OCI-LY7 (cell line): ENCODE measurements around the gene POLA1. TPM values are rescaled to one million over a fixed set of nuclear protein-coding genes. Genes with fewer than 3 reads are reported as not detected.

ENCODE experiments used
- BruUV-seq: library from RNA; stranded (reverse); fragments of 400-500 nt; replicated peaks from 2 replicates; lab custom pipeline; 2021; lab: Mats Ljungman, UMichigan
- CTCF ChIA-PET: fragments of 300-600 bp; sonication (Branson Sonifier 250); formaldehyde crosslinking; loops from one replicate; lab custom pipeline; 2022; ENCODE audit warnings: antibody characterized with exemption; ENCODE audit not compliant: unreplicated experiment; lab: Charles Lee
- POLR2A ChIA-PET: fragments of 300-600 bp; sonication (Branson Sonifier 250); formaldehyde crosslinking; loops from one replicate; lab custom pipeline; 2022; ENCODE audit warnings: antibody characterized with exemption; lab: Charles Lee
- DNase-seq: peaks from one replicate; pipeline ENCODE4 v3.0.0-alpha.2; 2015; ENCODE audit warnings: low spot score
- H2AFZ ChIP-seq: fragments of 200-600 bp; sonication (generic), shearing (Covaris generic); 2 replicates; pipeline ENCODE4 v1.6.1; 2014; ENCODE audit warnings: mild to moderate bottlenecking, antibody characterized with exemption, low read length, moderate library complexity
- H3K27ac ChIP-seq: fragments of 200-600 bp; sonication (generic); 2 replicates; pipeline ENCODE4 v1.5.1; 2014; ENCODE audit warnings: mixed run types, low read depth, mild to moderate bottlenecking, moderate library complexity, low read length, inconsistent platforms; ENCODE audit not compliant: poor library complexity, severe bottlenecking
- H3K36me3 ChIP-seq: fragments of 200-600 bp; sonication (generic); 2 replicates; pipeline ENCODE4 v1.6.1; 2014; ENCODE audit warnings: mild to moderate bottlenecking, antibody characterized with exemption, low read length, moderate library complexity, mixed read lengths; ENCODE audit not compliant: insufficient read depth
- H3K4me1 ChIP-seq: fragments of 200-600 bp; sonication (generic); 2 replicates; pipeline ENCODE4 v1.5.1; 2014; ENCODE audit warnings: mild to moderate bottlenecking, low read length; ENCODE audit not compliant: insufficient read depth, poor library complexity, severe bottlenecking
- H3K4me2 ChIP-seq: fragments of 200-600 bp; sonication (generic); 2 replicates; pipeline ENCODE4 v1.6.1; 2014; ENCODE audit warnings: mild to moderate bottlenecking, low read length
- H3K4me3 ChIP-seq: fragments of 200-600 bp; sonication (generic); 2 replicates; pipeline ENCODE4 v1.5.1; 2014; ENCODE audit warnings: mild to moderate bottlenecking, low read depth, low read length; ENCODE audit not compliant: poor library complexity, severe bottlenecking
- H3K79me2 ChIP-seq: fragments of 200-600 bp; sonication (generic); 2 replicates; pipeline ENCODE4 v1.6.1; 2016; ENCODE audit warnings: low read depth, mild to moderate bottlenecking, low read length, moderate library complexity, mixed read lengths; ENCODE audit not compliant: insufficient read depth
- H3K9me2 ChIP-seq: fragments of 200-600 bp; sonication (generic); 2 replicates; pipeline ENCODE4 v1.6.1; 2016; ENCODE audit warnings: mild to moderate bottlenecking, low read length, mixed read lengths; ENCODE audit not compliant: insufficient read depth
- H3K9me3 ChIP-seq: fragments of 200-600 bp; sonication (generic); 2 replicates; pipeline ENCODE4 v1.6.1; 2014; ENCODE audit warnings: mild to moderate bottlenecking, mixed run types, low read length, mixed read lengths
- H4K20me1 ChIP-seq: fragments of 200-600 bp; sonication (generic); 2 replicates; pipeline ENCODE4 v1.6.1; 2014; ENCODE audit warnings: mild to moderate bottlenecking, antibody characterized with exemption, low read length, moderate library complexity, mixed read lengths; ENCODE audit not compliant: insufficient read depth
- CTCF ChIP-seq: fragments of 200-600 bp; sonication (generic); conservative IDR thresholded peaks from 2 replicates; pipeline ENCODE4 v1.5.1; 2014; ENCODE audit warnings: mild to moderate bottlenecking, antibody characterized with exemption, low read length, moderate library complexity, mixed read lengths
- EZH2phosphoT487 ChIP-seq: fragments of 200-600 bp; sonication (generic); IDR thresholded peaks from 2 replicates; pipeline ENCODE4 v1.6.1; 2018; ENCODE audit warnings: low read depth, borderline replicate concordance, mild to moderate bottlenecking, mixed run types, antibody characterized with exemption, low read length, moderate library complexity, mixed read lengths
- intact Hi-C: fragments of 100-400 bp; cut with micrococcal nuclease; formaldehyde crosslinking; loops from one replicate; pipeline ENCODE4 v1.10.0; 2022; ENCODE audit not compliant: unreplicated experiment
- total RNA-seq, 2 experiments: library from RNA; depleted of rRNA in 1 of 2; stranded (reverse); fragments of >200 nt in 1 of 2; shearing (Covaris generic) in 1 of 2; gene quantifications; 2 replicates each; pipeline ENCODE4 v1.2.3, GENCODE V29; 2014 to 2022

POLA1 gene
- total RNA-seq, 2 experiments from 2014 or later, result 58.0 to 65.1 TPM

- Histone ChIP-seq H3K79me2 (no peaks in the 10 kb centered on the region), H3K27ac (no peak overlapping the region), H4K20me1 (no peaks in the 10 kb centered on the region), H3K9me2 (no peaks in the 10 kb centered on the region), H2AFZ (no peak overlapping the region), H3K36me3 (no peaks in the 10 kb centered on the region), H3K4me2 (no peak overlapping the region), H3K9me3 (no peaks in the 10 kb centered on the region), H3K4me3 (no peak overlapping the region), H3K4me1 (no peaks in the 10 kb centered on the region)
- CTCF ChIA-PET, result no interaction called here
- DNase-seq, result no peak
- POLR2A ChIA-PET, result no interaction called here
- intact Hi-C loops, result no loop called here
- TF ChIP-seq CTCF (no peak), EZH2phosphoT487 (no peak)
- BruUV-seq, result no TSS peak
Measured at GRCh38 chrX:25016938-25017598, 323.4 kb downstream of the POLA1 start.

DNA sequence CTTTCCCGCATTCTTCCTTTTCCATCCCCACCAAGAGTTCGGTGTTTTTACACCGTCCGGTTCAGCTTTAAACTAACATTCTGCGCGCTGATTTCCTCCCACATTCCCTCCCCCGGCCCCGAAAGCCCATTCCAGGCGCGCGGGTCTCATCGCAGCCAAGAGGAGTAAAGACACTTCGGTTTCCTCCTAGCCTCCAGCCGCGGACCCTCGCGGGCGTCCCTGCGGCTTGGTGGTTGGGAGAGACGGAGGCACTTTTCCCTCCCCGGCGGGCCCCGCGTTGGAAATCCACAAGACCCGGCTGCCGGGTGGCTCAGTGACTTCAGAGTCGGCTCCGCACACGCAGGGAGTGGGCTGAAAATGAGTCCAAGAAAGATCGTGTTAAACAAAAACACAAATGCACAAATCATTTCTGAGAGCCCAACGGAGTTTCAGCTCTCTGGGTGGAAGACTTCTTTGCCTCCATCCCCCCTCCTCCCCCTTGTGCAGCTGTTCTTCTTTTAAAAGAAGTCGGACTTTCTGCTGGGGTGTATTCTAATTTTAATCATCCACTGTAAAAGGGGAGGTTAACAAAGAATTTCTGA is 324.0 kb downstream of the POLA1 start:
- H3K4me3 ChIP-seq, result no peak overlapping the region
- H3K79me2 ChIP-seq, result no peaks in the 10 kb centered on the region
- H3K9me2 ChIP-seq, result no peaks in the 10 kb centered on the region
- H2AFZ ChIP-seq, result no peak overlapping the region
- intact Hi-C loops, result no loop called here
- ChIA-PET CTCF (no interaction called here), POLR2A (no interaction called here)
- DNase-seq, result no peak
- no peaks in the 10 kb centered on the region for H4K20me1 ChIP-seq
- no peak overlapping the region for H3K27ac ChIP-seq
- H3K4me1 ChIP-seq, result no peaks in the 10 kb centered on the region
- H3K9me3 ChIP-seq, result no peaks in the 10 kb centered on the region
- TF ChIP-seq EZH2phosphoT487, result no peak
- TF ChIP-seq CTCF, result no peak
- no peak overlapping the region for H3K4me2 ChIP-seq
- no peaks in the 10 kb centered on the region for H3K36me3 ChIP-seq
- BruUV-seq, result no TSS peak

GRCh38 chrX:25018682-25019081 is 325.0 kb downstream of the POLA1 start:
- Histone ChIP-seq H3K36me3 (no peaks in the 10 kb centered on the region), H2AFZ (no peak overlapping the region), H3K4me2 (no peak overlapping the region), H3K4me1 (no peaks in the 10 kb centered on the region), H3K9me3 (no peaks in the 10 kb centered on the region), H3K27ac (no peak overlapping the region), H4K20me1 (no peaks in the 10 kb centered on the region), H3K79me2 (no peaks in the 10 kb centered on the region), H3K4me3 (no peak overlapping the region), H3K9me2 (no peaks in the 10 kb centered on the region)
- intact Hi-C loops, result no loop called here
- BruUV-seq, result no TSS peak
- POLR2A ChIA-PET, result no interaction called here
- no peak for DNase-seq
- no peak for TF ChIP-seq EZH2phosphoT487
- TF ChIP-seq CTCF, result no peak
- CTCF ChIA-PET, result no interaction called here
